H1 (cell line): ENCODE measurements around the gene NR1I3. TPM values are rescaled to one million over a fixed set of nuclear protein-coding genes. Genes with fewer than 3 reads are reported as not detected.

Source experiments
- CTCF ChIA-PET: fragments of 300-600 bp; sonication (Branson Sonifier 250); formaldehyde crosslinking; loops from one replicate; lab custom pipeline; 2021; ENCODE audit not compliant: partially characterized antibody; lab: Charles Lee
- POLR2A ChIA-PET: fragments of 300-600 bp; sonication (Branson Sonifier 250); formaldehyde crosslinking; loops from one replicate; lab custom pipeline; 2021; ENCODE audit warnings: inconsistent platforms; ENCODE audit not compliant: partially characterized antibody; lab: Charles Lee
- DNase-seq, 2 experiments: peaks; one replicate each; pipeline versions ENCODE4 v3.0.0 to v3.0.0-alpha.2; 2010 to 2022; ENCODE audit warnings: low spot score in 2 of 2, low read depth in 1 of 2, mixed read lengths in 1 of 2
- FAIRE-seq: peaks from 2 replicates; lab custom pipeline; 2011; peaks lifted over from hg19 to GRCh38; lab: Jason Lieb, UNC
- H2AFZ ChIP-seq: 2 replicates; pipeline ENCODE4 v1.8.1; 2012; ENCODE audit warnings: low read length, inconsistent platforms
- H2AK5ac ChIP-seq: 2 replicates; pipeline ENCODE4 v1.6.1; 2013; ENCODE audit warnings: low read depth, low read length
- H2BK120ac ChIP-seq: replicated peaks from 2 replicates; pipeline ENCODE3; 2013; ENCODE audit warnings: low read depth, low read length, inconsistent platforms
- H2BK12ac ChIP-seq: 2 replicates; pipeline ENCODE4 v1.6.1; 2013; ENCODE audit warnings: low read depth, low read length
- H2BK15ac ChIP-seq: 2 replicates; pipeline ENCODE4 v1.6.1; 2013; ENCODE audit warnings: low read length
- H2BK20ac ChIP-seq: 2 replicates; pipeline ENCODE4 v1.6.1; 2013; ENCODE audit warnings: low read length
- H2BK5ac ChIP-seq: 2 replicates; pipeline ENCODE4 v1.6.1; 2013; ENCODE audit warnings: low read depth, low read length
- H3K14ac ChIP-seq: 2 replicates; pipeline ENCODE4 v1.6.1; 2013; ENCODE audit warnings: inconsistent platforms; ENCODE audit not compliant: insufficient read length
- H3K18ac ChIP-seq: 2 replicates; pipeline ENCODE4 v1.6.1; 2013; ENCODE audit warnings: low read length; ENCODE audit errors: extremely low read depth
- H3K23ac ChIP-seq: 2 replicates; pipeline ENCODE4 v1.6.1; 2013; ENCODE audit warnings: inconsistent platforms; ENCODE audit not compliant: insufficient read length
- H3K23me2 ChIP-seq: 2 replicates; pipeline ENCODE4 v1.6.1; 2013; ENCODE audit warnings: low read depth, low read length
- H3K27ac ChIP-seq: 2 replicates; pipeline ENCODE4 v1.6.1; 2011; ENCODE audit warnings: low read depth, low read length, inconsistent platforms
- H3K27me3 ChIP-seq, 4 experiments: replicated peaks in 1 of 4; 1 replicate in 1 of 4; 2 replicates in 3 of 4; pipeline versions ENCODE4 v1.6.1 to v1.8.1; 2011 to 2013; ENCODE audit warnings: low read length in 3 of 4, mild to moderate bottlenecking in 3 of 4, inconsistent platforms in 2 of 4, mixed read lengths in 2 of 4, moderate library complexity in 1 of 4; ENCODE audit not compliant: control insufficient read depth in 3 of 4, insufficient read depth in 3 of 4; ENCODE audit errors: extremely low read depth in 1 of 4
- H3K36me3 ChIP-seq, 4 experiments: 2 replicates each; pipeline versions ENCODE4 v1.6.1 to v1.8.1; 2011 to 2013; ENCODE audit warnings: mild to moderate bottlenecking in 4 of 4, low read length in 3 of 4, moderate library complexity in 2 of 4, control low read depth in 1 of 4, inconsistent platforms in 1 of 4; ENCODE audit not compliant: insufficient read depth in 4 of 4, control insufficient read depth in 2 of 4
- H3K4ac ChIP-seq: replicated peaks from 2 replicates; pipeline ENCODE3; 2013; ENCODE audit warnings: low read length, low read depth, mixed read lengths, inconsistent platforms; ENCODE audit not compliant: insufficient read length
- H3K4me1 ChIP-seq, 4 experiments: replicated peaks in 1 of 4; 1 replicate in 1 of 4; 2 replicates in 3 of 4; pipeline versions ENCODE4 v1.6.1 to v1.8.1; 2011 to 2013; ENCODE audit warnings: low read length in 3 of 4, inconsistent platforms in 2 of 4, mixed read lengths in 1 of 4; ENCODE audit not compliant: insufficient read depth in 4 of 4, control insufficient read depth in 3 of 4
- H3K4me2 ChIP-seq, 2 experiments: 2 replicates each; pipeline versions ENCODE4 v1.6.1 to v1.8.1; 2011 to 2013; ENCODE audit warnings: low read depth in 2 of 2, low read length in 2 of 2, control low read depth in 1 of 2, inconsistent platforms in 1 of 2, mild to moderate bottlenecking in 1 of 2; ENCODE audit not compliant: insufficient read depth in 1 of 2
- H3K4me3 ChIP-seq, 4 experiments: fragments of 200-600, 300-600 bp in 1 of 4; sonication (generic), shearing (Covaris generic), sonication (Bioruptor Twin) in 1 of 4; 2 replicates each; pipeline versions ENCODE4 v1.5.1 to v1.8.1; 2011 to 2016; ENCODE audit warnings: low read length in 4 of 4, low read depth in 3 of 4, control low read depth in 2 of 4, inconsistent platforms in 2 of 4, mild to moderate bottlenecking in 2 of 4, mixed read lengths in 1 of 4, moderate library complexity in 1 of 4; ENCODE audit not compliant: insufficient read depth in 2 of 4; ENCODE audit errors: extremely low read depth in 1 of 4
- H3K56ac ChIP-seq: replicated peaks from 2 replicates; pipeline ENCODE3; 2013; ENCODE audit warnings: low read depth, mild to moderate bottlenecking, mixed read lengths, low read length, inconsistent platforms; ENCODE audit not compliant: insufficient read length
- H3K79me1 ChIP-seq: 2 replicates; pipeline ENCODE4 v1.6.1; 2013; ENCODE audit warnings: low read depth, low read length, control low read depth
- H3K79me2 ChIP-seq, 2 experiments: 2 replicates each; pipeline versions ENCODE4 v1.6.1 to v1.8.1; 2012 to 2013; ENCODE audit warnings: low read length in 2 of 2, mild to moderate bottlenecking in 2 of 2, inconsistent platforms in 1 of 2; ENCODE audit not compliant: insufficient read depth in 2 of 2, control insufficient read depth in 1 of 2
- H3K9ac ChIP-seq, 4 experiments: replicated peaks in 1 of 4; 1 replicate in 1 of 4; 2 replicates in 3 of 4; pipeline versions ENCODE4 v1.6.1 to v1.8.1; 2011 to 2013; ENCODE audit warnings: low read depth in 3 of 4, low read length in 3 of 4, control low read depth in 2 of 4, mild to moderate bottlenecking in 2 of 4, moderate library complexity in 2 of 4, inconsistent platforms in 1 of 4; ENCODE audit errors: extremely low read depth in 1 of 4
- H3K9me3 ChIP-seq, 2 experiments: 2 replicates each; pipeline versions ENCODE4 v1.6.1 to v1.8.1; 2012 to 2013; ENCODE audit warnings: mild to moderate bottlenecking in 2 of 2, moderate library complexity in 2 of 2, control low read depth in 1 of 2, inconsistent platforms in 1 of 2, low read depth in 1 of 2, low read length in 1 of 2, mixed read lengths in 1 of 2; ENCODE audit not compliant: insufficient read depth in 2 of 2
- H4K20me1 ChIP-seq, 2 experiments: replicated peaks in 1 of 2; 2 replicates each; pipeline versions ENCODE3 to v1.8.1; 2011 to 2013; ENCODE audit warnings: inconsistent platforms in 2 of 2, low read length in 2 of 2, mild to moderate bottlenecking in 1 of 2; ENCODE audit not compliant: insufficient read depth in 2 of 2, control insufficient read depth in 1 of 2
- H4K5ac ChIP-seq: 2 replicates; pipeline ENCODE4 v1.6.1; 2013; ENCODE audit warnings: low read length, low read depth, mixed read lengths, inconsistent platforms; ENCODE audit not compliant: insufficient read length
- H4K8ac ChIP-seq: 2 replicates; pipeline ENCODE4 v1.8.0; 2013; ENCODE audit warnings: mild to moderate bottlenecking, moderate library complexity, low read length, inconsistent platforms; ENCODE audit not compliant: insufficient read depth; ENCODE audit errors: extremely low read depth
- H4K91ac ChIP-seq: replicated peaks from 2 replicates; pipeline ENCODE3; 2013; ENCODE audit warnings: low read length, mixed read lengths, inconsistent platforms; ENCODE audit not compliant: insufficient read length
- KDM1A ChIP-seq: fragments of 200-600, 300-600 bp; sonication (generic); IDR thresholded peaks from 2 replicates; pipeline ENCODE4 v1.7.1; 2016; ENCODE audit warnings: mild to moderate bottlenecking, low read length, borderline replicate concordance
- WGBS, 2 experiments: shearing (Covaris generic) in 1 of 2; methylation state at CpG; one replicate each; pipeline versions ENCODE4 v1.1.6 to v1.1.7; 2013 to 2015; ENCODE audit warnings: low lambda C conversion rate in 2 of 2, mixed read lengths in 2 of 2, inconsistent platforms in 1 of 2, low coverage in 1 of 2, missing lambda C conversion rate in 1 of 2; ENCODE audit not compliant: insufficient replicate concordance in 2 of 2, insufficient coverage in 1 of 2, insufficient read length in 1 of 2; ENCODE audit errors: extremely low coverage in 1 of 2, missing lambda C conversion rate in 1 of 2; 5-methylcytosine and 5-hydroxymethylcytosine counted together
- polyA plus RNA-seq, 7 experiments: library from polyadenylated mRNA; depleted of rRNA in 3 of 7; stranded (reverse) in 5 of 7; unstranded in 2 of 7; fragments of >200 nt in 5 of 7; fragments of 200-250 nt in 2 of 7; gene quantifications; 1 replicate in 5 of 7; 2 replicates in 1 of 7; 4 replicates in 1 of 7; pipeline versions ENCODE4 v1.2.1 to v1.2.3, GENCODE V29; 2011 to 2013; ENCODE audit warnings: missing spikeins in 2 of 7, mixed read lengths in 2 of 7
- total RNA-seq: library from RNA; stranded (reverse); fragmentation: NEBNext Ultra II Directional; extraction: Animal tissue kit (Norgen Biotek cat#: 25700); gene quantifications from 2 replicates; pipeline ENCODE4 v1.2.1, GENCODE V29; 2021

The NR1I3 gene
- total and polyA plus RNA-seq, 2 of the 8 experiments (the other 6 are each of a cell fraction or from before 2014, with no cell fraction given): not detected

GRCh38 chr1:161266836-161267235 is 28.8 kb upstream of the NR1I3 start:
- no peak for DNase-seq
- Histone ChIP-seq H4K8ac (no peak overlapping the region), H3K27me3 (no peaks in the 10 kb centered on the region; a peak in 1 of 7 replicates), H2BK5ac (no peak overlapping the region), H3K56ac (no peak overlapping the region), H3K23ac (no peak overlapping the region), H2AK5ac (no peak overlapping the region), H3K14ac (no peak overlapping the region), H3K4me2 (no peak overlapping the region), H2BK20ac (no peak overlapping the region), H3K4ac (no peak overlapping the region)
- POLR2A ChIA-PET: interaction anchor here (0.9 to 1.8 kb wide), 4 partner anchors 8 to 65 kb away, joined by 3 to 8 read pairs (median 4); partner anchors contain the start of genes NDUFS2 and PCP4L1
- TF ChIP-seq KDM1A: no peak
- TF ChIP-seq, all 59 proteins: peak for 0
- Histone ChIP-seq H2AFZ (no peak overlapping the region), H3K4me1 (peaks cover 0 to 11% (median 2%) of the 10 kb centered on the region in 4 experiments; a peak in 4 of 7 replicates), H3K4me3 (no peak overlapping the region), H3K79me1 (no peaks in the 10 kb centered on the region), H4K91ac (no peak overlapping the region), H2BK120ac (no peak overlapping the region), H3K27ac (no peak overlapping the region), H3K79me2 (no peaks in the 10 kb centered on the region), H3K23me2 (no peaks in the 10 kb centered on the region), H2BK12ac (no peak overlapping the region), H3K9me3 (no peaks in the 10 kb centered on the region), H3K18ac (no peak overlapping the region), H4K20me1 (no peaks in the 10 kb centered on the region), H3K9ac (no peak overlapping the region), H3K36me3 (no peaks in the 10 kb centered on the region), H2BK15ac (no peak overlapping the region), H4K5ac (no peak overlapping the region)
- WGBS, 2 experiments: 68% methylated on average over 2 of the region's 2 CpGs; no CpG with 5 or more reads in 1 of the 2 experiments
- no peak for FAIRE-seq
- CTCF ChIA-PET: interaction anchor here (0.8 to 1.9 kb wide), 12 partner anchors 9 to 116 kb away, joined by 3 to 18 read pairs (median 3); partner anchors contain the start of gene ADAMTS4
